Fibroblast of the aortic adventitia (primary cell): ENCODE measurements around the gene CCL16. TPM values are rescaled to one million over a fixed set of nuclear protein-coding genes. Genes with fewer than 3 reads are reported as not detected.
"Not testable (repeated sequence)": the region's sequence is repeated elsewhere in the genome, so short reads cannot be mapped to it uniquely, and the experiment has no call there.

Experiments
- DNase-seq: peaks from one replicate; pipeline ENCODE4 v3.0.0-alpha.2; 2010; ENCODE audit warnings: low read depth
- H3K4me3 ChIP-seq: 2 replicates; pipeline ENCODE4 v1.5.1; 2011; ENCODE audit warnings: low read depth, mild to moderate bottlenecking, control low read depth, low read length, moderate library complexity
- total RNA-seq: library from RNA; depleted of rRNA; stranded (reverse); fragments of >200 nt; gene quantifications from 2 replicates; pipeline ENCODE4 v1.2.3, GENCODE V29; 2012; ENCODE audit warnings: low replicate concordance
- TF ChIP-seq, protein P1 (sequence below): IDR thresholded peaks from 2 replicates; pipeline ENCODE4 v1.5.1; 2011; ENCODE audit warnings: mild to moderate bottlenecking, low read length, control low read depth, inconsistent platforms; ENCODE audit not compliant: insufficient read depth

The CCL16 gene
- total RNA-seq, 1 donor: not detected

DNA sequence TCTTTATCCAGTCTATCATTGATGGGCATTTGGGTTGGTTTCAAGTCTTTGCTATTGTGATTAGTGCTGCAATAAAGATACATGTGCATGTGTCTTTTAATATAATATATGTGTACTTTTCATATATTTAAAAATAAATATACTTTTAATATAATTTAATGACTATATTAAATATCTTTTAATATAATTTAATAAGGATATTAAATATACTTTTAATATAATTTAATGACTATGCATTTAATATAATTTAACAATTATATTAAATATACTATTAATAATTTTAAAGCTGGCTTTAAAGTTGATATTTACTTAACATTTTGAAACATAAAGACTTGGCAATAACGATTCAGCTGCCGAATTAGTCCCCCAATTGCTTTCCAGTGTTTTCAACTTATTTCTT is 35.3 kb upstream of the CCL16 start:
- no peak for DNase-seq
- H3K4me3 ChIP-seq: no peak overlapping the region
- TF ChIP-seq, protein P1, sequence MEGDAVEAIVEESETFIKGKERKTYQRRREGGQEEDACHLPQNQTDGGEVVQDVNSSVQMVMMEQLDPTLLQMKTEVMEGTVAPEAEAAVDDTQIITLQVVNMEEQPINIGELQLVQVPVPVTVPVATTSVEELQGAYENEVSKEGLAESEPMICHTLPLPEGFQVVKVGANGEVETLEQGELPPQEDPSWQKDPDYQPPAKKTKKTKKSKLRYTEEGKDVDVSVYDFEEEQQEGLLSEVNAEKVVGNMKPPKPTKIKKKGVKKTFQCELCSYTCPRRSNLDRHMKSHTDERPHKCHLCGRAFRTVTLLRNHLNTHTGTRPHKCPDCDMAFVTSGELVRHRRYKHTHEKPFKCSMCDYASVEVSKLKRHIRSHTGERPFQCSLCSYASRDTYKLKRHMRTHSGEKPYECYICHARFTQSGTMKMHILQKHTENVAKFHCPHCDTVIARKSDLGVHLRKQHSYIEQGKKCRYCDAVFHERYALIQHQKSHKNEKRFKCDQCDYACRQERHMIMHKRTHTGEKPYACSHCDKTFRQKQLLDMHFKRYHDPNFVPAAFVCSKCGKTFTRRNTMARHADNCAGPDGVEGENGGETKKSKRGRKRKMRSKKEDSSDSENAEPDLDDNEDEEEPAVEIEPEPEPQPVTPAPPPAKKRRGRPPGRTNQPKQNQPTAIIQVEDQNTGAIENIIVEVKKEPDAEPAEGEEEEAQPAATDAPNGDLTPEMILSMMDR: no peak

DNA sequence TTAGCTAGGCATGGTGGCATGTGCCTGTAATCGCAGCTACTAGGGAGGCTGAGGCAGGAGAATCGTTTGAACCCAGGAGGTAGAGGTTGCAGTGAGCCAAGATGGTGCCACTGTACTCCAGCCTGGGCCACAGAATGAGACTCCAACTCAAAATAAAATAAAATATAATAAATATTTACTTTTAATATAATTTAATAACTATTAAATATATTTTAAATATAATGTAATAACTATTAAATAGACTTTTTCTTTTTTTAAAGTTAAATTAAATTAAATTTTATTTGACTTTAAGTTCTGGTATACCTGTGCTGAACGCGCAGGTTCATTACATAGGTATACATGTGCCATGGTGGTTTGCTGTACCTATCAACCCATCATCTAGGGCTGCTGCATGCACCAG is 34.6 kb upstream of the CCL16 start:
- DNase-seq: not testable (repeated sequence)

DNA sequence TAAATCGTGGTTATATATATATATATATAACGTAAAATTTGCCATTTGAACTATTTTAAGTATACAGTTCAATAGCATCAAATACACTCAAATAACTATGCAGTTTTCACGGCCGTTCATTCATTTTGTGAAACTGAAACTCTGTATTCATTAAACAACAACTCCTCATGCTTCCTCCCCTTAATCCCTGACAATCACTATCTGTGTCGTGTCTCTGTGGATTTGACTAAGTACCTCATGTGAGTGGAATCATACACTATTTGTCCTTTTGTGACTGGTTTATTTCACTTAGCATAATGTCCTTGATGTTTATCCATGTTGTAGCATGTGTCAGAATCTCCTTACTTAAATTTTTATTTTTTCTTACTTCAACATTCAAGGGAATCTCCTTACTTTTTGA is 33.6 kb upstream of the CCL16 start:
- no peak overlapping the region for H3K4me3 ChIP-seq
- no peak for DNase-seq

More for the DNA sequence above, 34.6 kb upstream of the CCL16 start:
- H3K4me3 ChIP-seq: not testable (repeated sequence)

DNA sequence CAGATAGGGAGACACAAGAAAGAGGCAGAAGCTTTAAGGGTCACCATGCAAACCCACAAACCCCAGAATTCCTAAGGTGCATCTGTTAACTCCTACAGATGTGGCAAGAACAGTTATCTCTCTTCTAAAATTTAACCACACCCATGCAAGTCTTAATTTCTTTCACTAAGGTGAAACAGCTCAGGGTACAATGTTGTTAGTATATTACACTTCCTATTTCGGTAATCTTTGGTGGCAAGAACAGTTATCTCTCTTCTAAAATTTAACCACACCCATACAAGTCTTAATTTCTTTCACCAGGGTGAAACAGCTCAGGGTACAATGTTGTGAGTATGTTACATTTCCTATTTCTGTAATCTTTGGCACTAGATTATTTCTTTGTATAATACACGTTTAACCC is 29.9 kb upstream of the CCL16 start:
- no peak overlapping the region for H3K4me3 ChIP-seq
- TF ChIP-seq, protein P1: no peak
- no peak for DNase-seq

More for the DNA sequence above, 33.6 kb upstream of the CCL16 start:
- TF ChIP-seq, protein P1: no peak

DNA sequence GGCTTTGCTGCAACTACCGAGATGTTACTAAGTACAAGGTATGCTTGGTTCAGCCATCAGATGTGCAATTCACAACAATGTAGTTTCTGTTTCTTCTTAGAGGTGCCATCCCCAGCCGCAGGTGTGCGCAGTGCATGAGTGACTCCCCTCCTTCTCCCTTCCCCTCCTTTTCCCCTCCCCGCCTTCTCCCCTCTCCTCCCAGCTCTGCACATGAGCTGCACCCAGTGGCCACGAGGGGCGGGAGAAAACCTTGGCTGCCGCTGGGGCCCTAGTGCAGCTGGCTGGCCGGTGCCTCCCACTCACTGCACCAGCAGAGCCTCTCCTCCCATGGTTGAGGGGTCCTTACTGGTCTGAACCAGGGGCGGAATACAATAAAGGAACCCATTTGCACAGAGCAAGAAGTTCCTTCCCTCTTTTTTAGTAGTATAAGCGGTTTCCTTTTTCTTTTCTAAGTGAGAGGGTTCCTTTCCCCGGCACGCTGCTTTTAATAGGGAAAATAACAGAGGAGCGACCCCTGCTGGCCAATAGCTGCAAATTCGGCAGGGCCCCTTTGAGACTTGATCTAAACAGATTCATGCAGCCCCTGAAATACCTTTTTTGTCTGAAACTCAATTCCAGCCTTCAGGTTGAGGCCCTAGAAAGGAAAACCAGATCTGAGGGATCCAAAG is 27.8 kb upstream of the CCL16 start:
- peak; percentile 13 for DNase-seq
- TF ChIP-seq, protein P1: peak; percentile 30
- no peak overlapping the region for H3K4me3 ChIP-seq

DNA sequence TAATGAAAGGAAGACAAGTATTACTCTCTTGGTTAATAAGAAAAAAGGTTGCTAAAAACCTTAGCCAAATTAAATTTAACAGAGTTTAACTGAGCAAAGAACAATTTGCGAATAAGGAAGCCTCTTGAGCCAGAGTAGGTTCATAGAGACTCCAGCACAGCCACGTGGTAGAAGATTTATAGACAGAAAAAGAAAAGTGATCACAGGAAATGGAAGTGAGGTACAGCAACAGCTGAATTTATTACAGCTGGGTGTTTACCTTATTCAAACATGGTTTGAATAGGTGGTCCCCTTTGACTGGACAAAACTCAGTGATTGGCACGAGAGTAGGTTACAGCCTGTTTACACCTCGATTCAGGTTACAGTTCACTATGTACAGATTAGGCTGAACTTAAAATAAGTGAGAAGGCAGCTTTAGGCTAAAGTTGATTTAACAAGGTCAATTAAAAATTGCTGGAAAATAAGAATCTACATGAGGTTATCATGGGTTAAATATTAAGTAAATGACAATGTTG is 23.4 kb upstream of the CCL16 start:
- H3K4me3 ChIP-seq: no peak overlapping the region
- DNase-seq: no peak
- TF ChIP-seq, protein P1: no peak

DNA sequence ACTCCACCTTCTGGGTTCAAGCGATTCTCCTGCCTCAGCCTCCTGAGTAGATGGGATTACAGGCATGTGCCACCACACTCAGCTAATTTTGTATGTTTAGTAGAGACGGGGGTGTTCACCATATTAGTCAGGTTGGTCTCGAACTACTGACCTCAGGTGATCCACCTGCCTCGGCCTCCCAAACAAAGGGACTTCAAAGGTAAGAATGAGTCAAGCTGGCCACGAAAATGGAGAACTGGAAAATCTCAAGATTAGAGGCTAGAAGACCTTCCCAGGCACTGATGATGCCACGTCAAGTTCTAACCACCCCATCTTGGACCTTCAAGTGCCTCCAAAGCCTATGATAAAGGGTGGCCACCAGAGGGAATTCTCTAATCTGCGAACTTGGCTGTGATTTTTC is 21.3 kb upstream of the CCL16 start:
- DNase-seq: no peak
- no peak overlapping the region for H3K4me3 ChIP-seq
- TF ChIP-seq, protein P1: no peak
